NOMO-1 treated with DMSO at 0.1 percent for 48 hours (cell line): ENCODE results near the gene SLC35D1.
A peak's percentile ranks its signal among the peaks of the same experiment; 100 is the strongest.

Experiments used
- DNase-seq: peaks from one replicate; lab custom pipeline; 2025; ENCODE audit not compliant: unreplicated experiment; lab: John Stamatoyannopoulos, UW

The SLC35D1 gene

DNA sequence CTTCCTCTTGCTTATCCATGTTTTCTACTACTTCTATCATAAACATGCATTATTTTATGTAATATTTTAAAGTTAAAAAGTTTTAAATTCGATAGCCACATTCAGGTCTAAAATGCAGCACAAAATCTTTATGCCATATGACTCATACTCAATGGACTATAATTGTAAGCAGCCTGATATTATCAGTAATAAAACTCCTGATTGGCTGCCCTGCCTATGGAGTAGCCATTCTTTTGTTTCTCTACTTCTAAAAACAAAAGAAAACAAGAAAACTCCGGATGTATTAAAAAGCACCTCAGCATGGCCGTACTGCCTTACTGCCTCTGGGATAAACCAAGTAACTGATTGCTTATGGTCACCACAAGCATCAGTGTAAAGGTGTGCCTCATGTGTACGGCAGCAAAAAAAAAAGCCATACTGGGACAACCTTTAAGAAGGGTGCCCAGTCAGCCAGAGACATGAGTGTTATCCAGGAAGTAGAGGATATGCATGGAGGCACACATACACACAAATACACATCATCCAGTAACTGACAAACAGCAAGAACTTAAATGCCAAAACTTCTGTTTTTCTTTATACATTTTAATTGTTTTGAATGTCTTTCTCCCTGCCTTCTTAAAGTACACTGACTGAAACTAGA, 9.2 kb downstream of the SLC35D1 start:
- DNase-seq = no peak

DNA sequence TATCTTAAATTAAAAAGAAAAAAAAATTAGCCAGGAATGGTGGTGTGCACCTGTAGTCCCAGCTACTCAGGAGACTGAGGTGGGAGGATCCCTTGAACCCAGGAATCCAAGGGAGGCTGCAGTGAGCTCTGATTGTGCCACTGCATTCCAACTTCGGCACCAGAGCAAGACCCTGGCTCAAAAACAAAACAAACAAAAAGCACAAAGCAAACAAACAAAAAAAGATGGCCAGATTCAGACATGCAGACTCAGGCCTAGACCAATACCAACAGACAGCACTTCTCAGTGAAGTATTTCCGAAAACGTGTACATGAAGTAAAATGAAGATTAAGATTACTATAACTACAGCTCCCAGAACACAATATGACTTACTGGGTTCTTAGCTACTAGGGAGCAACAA, 10.6 kb downstream of the SLC35D1 start:
- DNase-seq = no peak

DNA sequence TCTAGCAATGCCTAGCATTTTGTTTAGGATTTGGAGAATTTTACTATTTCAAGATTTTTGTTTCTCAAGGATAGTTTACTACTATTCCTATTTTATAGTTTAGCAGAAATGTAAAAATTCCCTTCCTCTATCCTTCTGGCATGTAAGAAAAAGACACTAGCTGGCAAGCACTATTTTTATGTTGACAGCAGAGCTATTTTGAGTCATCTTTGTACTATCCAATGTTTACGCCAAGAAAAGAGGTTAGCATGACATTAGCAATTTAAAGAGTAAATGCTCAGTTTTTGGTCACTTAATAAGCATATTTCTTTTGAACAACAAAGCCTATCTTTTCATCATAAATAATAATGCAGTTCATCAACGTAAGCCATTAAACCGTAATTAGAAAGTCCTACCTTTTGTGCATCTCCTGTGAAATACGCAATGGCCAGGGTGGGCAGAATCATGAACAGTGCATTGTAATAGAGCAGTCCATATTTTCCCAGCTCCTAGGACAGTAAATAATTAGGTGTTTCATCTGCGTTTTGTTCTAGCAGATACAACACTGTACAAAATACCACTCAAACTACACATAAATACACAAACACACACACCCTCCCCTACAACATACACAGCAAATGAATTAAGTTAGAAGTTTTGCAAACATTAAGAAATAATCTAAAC, 12.0 kb downstream of the SLC35D1 start:
- no peak for DNase-seq

DNA sequence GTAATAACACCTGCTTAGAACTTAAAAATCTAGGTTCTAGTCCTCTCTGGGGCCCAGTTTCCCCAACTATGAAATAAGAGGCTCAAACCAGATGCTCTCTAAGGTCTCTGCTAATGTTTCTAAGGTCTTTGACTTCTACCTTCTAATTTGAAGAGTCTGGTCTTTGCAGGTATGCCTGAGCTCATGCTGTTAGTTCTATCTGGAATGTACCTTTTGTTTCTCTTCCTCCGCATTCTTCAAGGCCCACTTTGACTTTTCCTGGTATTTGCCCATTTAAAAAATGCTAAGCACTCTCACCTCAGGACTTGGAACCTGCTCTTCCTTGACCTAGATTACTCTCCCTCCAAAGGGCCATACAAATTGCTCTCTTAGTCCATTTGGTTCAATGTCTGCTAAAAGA, 13.5 kb downstream of the SLC35D1 start:
- DNase-seq = no peak

GRCh38 chr1:67031859-67032247, 22.1 kb downstream of the SLC35D1 start:
- DNase-seq = no peak

DNA sequence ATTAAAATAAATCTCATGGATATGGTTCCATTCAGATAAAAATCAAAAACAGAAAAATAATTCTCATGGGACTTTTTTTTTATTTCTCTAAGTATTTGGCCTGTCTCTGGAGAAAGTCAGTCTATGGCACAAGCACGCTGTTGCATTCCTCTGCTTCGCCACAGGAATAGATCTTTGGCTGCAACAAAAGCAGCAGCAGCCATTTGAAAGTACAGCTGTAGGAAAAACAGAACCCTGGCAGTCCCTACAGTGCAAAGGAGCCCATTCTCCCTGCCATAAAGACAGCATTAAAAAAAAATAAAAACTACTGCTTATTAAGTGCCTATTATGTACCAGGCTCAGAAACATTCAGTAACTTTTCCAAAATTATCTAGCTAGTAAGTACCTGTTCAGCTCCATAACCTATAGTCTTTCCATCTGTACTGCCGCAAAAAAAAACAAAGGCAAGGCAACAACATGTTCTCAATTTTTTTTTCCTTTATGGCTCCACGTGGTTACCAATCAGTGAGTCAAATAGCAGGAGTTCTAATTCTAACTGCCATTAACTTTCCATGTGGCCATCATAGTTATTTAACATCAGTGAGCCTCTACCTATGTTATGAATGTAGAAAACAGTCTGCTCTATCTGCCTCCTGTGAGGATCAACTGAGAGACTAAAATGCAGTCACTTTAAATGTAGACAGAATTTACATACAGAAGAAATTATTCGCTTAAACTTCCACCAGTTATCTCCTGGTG, 22.7 kb downstream of the SLC35D1 start:
- DNase-seq = no peak

DNA sequence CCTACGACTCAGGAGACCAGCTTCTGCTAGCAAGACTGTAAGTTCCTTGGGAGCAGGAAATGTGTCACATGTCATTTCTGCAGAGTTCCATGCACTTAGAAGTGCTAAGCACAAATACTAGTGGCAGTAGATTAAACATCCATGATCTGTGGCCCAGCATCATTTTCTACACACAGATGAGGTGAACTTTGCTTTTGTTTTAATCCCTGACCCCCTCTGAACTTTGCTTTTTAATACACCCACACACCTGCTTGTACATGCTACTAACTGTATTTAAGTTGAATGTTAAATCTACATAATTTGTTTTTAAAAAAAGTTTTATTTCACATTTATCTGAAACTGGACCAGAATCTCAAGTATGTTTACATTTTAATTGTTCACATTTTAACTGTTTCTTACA, 24.5 kb downstream of the SLC35D1 start:
- DNase-seq = no peak

DNA sequence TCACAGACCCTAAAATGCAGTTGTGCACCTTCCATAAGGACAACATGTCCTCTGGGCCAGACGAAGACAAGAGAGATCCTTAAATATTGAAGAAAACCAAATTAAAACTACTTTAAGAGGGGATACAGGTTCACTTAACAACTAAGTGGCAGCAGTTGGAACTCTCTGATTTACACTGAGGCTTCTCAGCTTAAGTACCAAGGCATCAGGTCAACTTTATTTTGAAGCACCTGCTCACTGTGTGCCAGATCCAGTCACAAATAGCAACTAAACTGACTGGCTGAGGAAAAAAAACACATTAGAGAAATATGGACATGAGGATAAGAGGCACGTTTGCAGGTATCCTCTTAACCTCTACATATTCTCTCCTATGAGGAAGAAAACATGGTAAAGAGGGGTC, 33.2 kb downstream of the SLC35D1 start:
- DNase-seq = no peak

- DNase-seq = no peak
Measured at GRCh38 chr1:67020304-67020703, 33.6 kb downstream of the SLC35D1 start.

- DNase-seq = no peak
Measured at GRCh38 chr1:67019600-67020136, 34.3 kb downstream of the SLC35D1 start.

DNA sequence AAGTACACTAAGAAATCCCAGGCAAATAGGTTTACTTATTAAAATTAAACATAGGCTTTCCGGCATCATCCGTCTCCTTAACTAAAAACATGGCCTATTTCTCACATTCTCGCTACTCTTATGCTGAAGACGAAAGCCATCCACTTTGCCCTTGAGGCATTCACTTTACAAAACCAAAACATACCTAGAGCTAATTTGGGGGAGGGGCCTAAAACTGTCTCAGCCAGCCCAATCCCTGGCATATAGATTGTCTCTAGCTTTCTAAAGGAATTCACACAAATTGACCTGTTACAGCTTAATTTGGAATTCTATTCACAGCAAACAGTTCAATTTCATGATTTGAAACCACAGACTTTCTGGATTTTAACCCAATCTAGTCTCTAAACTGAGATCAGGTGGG, 34.8 kb downstream of the SLC35D1 start:
- DNase-seq = no peak

DNA sequence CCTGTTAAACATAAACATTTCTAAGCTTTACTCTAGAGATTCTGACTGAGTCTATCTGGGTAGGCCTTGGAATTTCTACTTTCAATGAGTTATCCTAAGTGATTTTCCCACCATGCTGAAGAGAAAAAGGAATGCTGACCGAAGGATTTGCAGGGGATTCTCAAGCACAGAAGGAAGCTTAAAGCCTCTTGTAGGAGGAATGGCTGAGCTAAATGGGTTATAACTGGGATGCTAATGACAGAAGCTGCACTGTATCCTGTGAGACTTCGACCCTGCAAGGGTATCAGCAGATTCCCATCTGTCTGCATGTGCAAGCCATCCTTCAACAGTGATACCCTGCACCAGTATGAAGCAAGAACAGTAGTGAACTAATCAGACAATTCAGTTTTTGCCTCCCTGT, 35.4 kb downstream of the SLC35D1 start:
- no peak for DNase-seq

GRCh38 chr1:67013573-67013972, 40.4 kb downstream of the SLC35D1 start:
- no peak for DNase-seq

DNA sequence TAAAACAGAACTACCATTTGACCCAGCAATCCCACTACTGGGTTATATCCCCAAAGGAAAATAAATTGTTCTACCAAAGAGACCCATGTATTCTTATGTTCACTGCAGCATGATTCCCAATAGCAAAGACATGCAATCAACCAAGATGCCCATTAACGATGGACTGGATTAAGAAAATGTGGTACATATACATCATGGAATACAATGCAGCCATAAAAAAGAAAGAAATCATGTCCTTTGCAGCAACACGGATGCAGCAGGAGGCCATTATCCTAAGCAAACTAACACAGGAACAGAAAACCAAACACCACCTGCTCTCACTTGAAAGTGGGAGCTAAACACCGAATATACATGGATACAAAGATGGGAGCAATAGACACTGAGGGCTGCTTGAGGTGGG, 44.2 kb downstream of the SLC35D1 start:
- no peak for DNase-seq

DNA sequence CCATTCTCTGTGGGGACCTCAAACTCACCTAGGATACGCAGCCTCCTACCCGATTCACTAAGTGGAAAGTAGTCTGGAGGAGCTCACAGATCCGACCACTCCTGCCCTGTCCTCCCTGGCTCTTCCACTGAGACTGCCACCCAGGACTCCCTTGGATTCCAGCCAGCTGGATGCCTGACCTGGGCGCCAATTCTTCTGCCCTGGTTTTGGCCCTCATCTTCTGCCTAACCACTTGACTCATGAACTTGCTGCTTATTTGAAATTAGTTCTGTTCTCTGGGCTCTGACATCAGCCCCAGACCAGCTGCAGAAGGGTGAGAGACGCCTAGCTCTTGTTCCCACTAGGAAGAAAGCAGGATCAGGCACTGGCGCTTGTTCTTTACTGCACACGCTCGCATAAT, 48.9 kb downstream of the SLC35D1 start:
- DNase-seq = no peak

DNA sequence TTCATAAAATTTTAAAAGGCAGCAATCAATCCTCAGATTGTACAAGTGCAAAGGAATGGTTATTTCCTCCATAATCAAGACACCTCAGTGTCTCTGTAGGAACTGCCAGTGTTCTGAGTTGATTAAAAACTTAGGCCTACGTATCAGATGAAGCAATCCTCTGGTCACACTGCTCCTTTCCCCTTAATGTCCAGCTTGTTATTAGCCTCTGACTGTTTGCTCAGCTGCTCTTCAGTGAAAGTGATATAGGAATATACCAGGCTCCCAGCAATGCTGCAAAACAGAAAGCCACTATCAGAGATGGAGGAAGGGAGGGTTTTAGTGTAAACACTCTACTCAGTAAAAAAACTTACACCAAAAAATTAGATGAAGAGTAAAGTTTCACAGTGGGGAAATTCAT, 49.8 kb downstream of the SLC35D1 start:
- DNase-seq = no peak

- DNase-seq = no peak
Measured at GRCh38 chr1:67001682-67002425, 52.1 kb downstream of the SLC35D1 start.

DNA sequence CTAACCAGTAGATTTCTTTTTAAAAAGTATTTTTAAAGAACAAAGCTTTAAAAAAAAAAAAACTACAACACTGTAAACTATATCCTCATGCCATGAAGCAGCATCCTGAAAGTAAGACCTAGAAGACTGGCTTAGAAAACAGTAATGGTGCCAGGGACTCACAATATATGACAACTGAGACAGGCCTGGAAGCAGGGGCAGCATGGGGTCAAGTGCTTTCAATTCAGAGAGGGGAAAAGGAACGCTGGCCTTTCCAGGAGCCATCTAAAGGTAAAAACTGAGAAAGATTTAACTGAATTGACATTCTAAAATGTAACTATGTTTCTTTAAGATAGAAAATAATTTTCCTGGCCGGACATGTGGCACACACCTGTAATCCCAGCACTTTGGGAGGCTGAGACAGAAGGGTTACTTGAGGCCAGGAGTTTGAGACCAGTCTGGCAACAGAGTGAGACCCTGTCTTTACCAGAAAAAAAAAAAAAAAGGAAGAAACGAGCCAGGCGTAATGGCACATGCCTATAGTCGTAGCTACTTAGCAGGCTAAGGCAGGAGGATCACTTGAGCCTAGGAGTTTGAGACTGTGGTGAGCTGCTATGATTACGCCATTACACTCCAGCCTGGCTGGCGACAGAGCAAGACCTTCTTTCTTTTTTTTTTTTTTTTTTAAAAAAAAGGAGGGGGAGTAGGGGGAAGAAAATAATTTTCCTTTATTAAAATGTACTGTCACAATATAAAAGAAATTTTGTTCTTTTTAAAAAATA, 54.1 kb downstream of the SLC35D1 start:
- peak; percentile 60 for DNase-seq

DNA sequence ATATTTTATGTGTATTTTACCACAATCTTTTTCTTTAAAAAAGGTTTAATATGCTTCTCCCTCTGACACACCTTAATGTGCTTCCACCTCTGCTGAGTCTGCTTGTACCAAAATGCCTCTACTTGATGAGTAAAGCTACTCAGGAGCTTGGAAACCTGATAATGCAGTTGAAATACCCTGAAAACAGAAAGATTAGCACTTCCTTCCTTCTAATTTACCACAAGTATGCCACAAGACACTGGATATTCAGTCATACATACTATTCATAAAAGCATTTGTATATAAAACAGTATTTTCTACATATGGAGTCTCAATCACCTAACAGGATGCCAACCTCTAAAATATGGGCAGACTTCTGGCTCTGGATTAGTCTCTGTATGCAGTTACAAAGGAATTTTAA, 55.0 kb downstream of the SLC35D1 start:
- DNase-seq = no peak

DNA sequence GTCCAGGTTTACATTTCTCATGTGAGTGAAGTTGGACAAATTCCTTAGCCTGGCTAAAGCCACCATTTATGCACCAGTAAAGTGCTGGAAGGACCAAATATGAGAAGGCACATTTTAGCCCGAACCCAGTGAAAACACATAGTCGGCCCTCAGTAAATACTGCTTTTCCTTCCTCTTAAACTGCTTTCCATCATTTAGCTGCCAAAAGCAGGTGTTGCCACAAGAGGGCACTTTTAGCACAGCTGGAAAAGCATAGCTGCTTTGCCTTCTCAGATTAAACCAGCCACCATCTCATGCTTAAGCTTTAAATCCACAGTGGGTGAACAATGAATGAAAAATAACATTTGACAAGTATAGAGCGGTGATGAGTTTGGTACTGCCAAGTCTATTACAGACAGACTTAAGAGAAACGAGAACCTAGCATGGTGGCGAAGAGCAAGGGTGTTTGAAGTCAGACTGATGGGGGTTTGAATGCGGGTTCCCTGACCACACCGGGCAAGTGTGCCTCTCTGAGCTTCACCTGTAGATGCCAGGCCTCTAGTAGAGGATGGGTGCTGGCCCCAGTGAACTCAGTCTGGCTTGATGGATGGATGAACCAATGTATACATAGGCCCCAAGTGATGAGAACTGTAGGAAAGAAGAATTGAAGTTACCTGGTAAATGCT, 57.8 kb downstream of the SLC35D1 start:
- peak; percentile 85 for DNase-seq
